Measurements from ENCODE around the gene TMEM72.

DNA sequence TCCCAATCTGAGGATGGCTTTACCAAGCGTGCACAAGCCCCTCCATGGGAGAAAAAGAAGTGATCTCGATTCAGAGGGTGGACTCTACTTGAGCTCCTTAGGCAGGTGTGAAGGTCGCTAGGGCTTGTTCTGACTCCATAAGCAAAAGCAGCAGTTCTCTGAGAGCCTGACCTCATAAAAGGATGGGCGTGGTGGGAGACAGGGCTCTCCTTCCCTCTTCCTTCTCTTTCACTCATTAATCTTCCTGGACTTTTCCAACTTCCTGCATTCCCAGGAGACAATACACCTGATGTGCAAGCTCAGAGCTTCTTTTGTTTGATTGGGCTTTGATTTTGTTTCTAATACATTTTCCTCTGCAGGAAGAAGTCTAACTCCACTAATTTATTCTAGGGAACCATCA is 22.3 kb upstream of the TMEM72 start:
- TF ChIP-seq, protein P1, sequence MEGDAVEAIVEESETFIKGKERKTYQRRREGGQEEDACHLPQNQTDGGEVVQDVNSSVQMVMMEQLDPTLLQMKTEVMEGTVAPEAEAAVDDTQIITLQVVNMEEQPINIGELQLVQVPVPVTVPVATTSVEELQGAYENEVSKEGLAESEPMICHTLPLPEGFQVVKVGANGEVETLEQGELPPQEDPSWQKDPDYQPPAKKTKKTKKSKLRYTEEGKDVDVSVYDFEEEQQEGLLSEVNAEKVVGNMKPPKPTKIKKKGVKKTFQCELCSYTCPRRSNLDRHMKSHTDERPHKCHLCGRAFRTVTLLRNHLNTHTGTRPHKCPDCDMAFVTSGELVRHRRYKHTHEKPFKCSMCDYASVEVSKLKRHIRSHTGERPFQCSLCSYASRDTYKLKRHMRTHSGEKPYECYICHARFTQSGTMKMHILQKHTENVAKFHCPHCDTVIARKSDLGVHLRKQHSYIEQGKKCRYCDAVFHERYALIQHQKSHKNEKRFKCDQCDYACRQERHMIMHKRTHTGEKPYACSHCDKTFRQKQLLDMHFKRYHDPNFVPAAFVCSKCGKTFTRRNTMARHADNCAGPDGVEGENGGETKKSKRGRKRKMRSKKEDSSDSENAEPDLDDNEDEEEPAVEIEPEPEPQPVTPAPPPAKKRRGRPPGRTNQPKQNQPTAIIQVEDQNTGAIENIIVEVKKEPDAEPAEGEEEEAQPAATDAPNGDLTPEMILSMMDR (optimal IDR thresholded peaks at IDR 0.05 in 1 of 3, IDR thresholded peaks at IDR 0.05 in 1 of 3, conservative IDR thresholded peaks at IDR 0.05 in 1 of 3; ENCODE audit: extremely low read depth in 1 of 3, insufficient read depth in 2 of 3, low read length in 3 of 3): no peak
- TF ChIP-seq EZH2 (IDR thresholded peaks at IDR 0.05; ENCODE audit: low read length): no peak
